HG03457 (cell line): ENCODE measurements around the gene DYDC1.
"Not testable (repeated sequence)": the region's sequence is repeated elsewhere in the genome, so short reads cannot be mapped to it uniquely, and the experiment has no call there.

Source experiments
- ATAC-seq: cut with Tn5 transposase; IDR thresholded peaks from one replicate; pipeline ENCODE4 v1.9.1; 2021; ENCODE audit warnings: moderate number of reproducible peaks; ENCODE audit not compliant: unreplicated experiment

DYDC1 gene

GRCh38 chr10:80356563-80356988, at the start of gene DYDC1, which contains the start of gene DYDC2:
TSS of gene DYDC1 (minus strand) at chr10:80356755. CDS start at chr10:80352601, 4,154 bp downstream.
TSS of gene DYDC2 (plus strand) at chr10:80356781. CDS start at chr10:80362444, 5,663 bp downstream.
- ATAC-seq: no peak

- no peak for ATAC-seq
Observed at GRCh38 chr10:80406204-80406603, 49.6 kb upstream of the DYDC1 start.

GRCh38 chr10:80405626-80406025, 49.1 kb upstream of the DYDC1 start:
- no peak for ATAC-seq

- ATAC-seq: no peak
Observed at GRCh38 chr10:80405035-80405434, 48.5 kb upstream of the DYDC1 start.

DNA sequence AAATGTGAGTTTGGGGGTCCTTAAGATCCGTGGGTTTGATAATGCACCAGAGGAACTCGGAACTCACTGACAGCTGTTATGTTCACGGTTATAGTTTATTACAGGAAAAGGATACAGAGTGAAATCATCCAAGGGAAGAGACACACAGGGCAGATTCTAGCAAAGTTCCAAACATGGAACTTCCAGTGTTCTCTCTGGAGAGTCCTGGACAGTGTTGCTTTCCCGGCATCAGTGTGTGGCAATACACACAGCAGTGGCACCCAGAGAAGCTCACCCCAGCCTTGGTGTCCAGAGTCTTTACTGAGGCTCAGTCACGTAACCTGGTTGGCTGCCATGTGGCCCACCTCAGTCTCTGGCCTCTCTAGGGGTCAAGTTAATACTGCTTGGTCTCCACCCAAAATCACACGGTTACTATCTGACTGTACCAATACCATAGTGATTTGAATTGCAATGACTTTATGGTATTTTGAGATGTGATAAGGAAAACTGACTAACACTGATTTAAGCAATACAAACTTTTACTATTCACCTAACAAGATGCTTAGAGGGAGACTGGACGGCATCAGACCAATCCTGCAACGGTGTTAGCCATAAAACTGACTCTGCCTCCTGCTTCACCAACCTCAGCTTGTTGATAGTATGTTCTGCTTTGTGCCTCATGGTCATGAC, 43.7 kb upstream of the DYDC1 start:
- ATAC-seq: no peak

DNA sequence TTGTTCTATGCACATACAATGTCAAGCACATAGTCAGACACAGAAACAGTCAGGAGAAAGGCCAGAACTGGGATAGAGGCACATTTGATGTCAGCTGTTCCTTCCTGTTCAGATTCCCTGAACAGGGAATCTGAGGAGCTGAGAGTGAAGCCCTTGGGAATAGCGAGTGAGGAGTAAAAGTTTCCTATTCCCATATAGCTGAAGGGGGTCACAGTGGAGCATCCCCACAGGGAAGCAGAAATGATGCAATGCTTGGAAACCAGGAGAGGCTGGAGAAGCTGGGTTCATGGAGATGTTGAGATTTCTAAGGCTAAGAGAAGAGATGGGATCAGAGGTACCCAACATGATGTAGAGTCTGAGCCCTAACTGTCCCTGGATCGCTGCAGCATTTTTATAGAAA, 40.5 kb upstream of the DYDC1 start:
- ATAC-seq: no peak

GRCh38 chr10:80394358-80394916, 37.9 kb upstream of the DYDC1 start:
- no peak for ATAC-seq

DNA sequence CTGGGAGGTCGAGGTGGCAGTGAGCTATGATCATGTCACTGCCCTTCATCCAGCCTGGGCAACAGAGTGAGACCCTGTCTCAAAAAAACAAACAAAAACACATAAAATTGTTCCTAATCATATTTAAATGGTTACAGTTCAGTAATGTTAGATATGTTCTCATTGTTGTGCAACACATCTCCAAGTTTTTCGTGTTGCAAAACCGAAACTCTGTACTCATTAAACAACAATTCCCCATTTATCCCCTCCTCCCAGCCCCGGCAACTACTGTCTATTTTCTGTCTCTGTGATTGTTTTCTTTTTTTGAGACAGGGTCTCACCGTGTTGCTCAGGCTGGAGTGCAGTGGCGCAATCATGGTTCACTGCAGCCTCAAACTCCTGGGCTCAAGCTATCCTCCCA, 35.7 kb upstream of the DYDC1 start:
- ATAC-seq: no peak

DNA sequence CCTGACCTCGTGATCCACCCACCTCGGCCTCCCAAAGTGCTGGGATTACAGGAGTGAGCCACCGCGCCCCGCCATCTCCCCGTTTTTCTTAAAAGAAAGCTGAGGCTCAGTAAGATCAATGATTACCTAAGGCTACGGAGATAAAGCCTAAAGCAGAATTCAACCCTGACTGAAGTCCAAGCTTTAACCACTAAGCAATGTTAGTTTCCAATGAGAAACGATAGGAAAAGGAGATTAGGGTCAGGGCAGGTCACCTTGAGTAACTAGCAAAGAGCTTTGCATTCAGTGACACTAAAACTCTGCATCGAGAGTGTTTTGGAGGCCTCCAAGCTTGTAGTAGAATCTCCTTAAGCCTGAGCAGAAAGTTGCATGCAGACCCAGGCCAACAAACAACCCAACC, 34.2 kb upstream of the DYDC1 start:
- no peak for ATAC-seq

DNA sequence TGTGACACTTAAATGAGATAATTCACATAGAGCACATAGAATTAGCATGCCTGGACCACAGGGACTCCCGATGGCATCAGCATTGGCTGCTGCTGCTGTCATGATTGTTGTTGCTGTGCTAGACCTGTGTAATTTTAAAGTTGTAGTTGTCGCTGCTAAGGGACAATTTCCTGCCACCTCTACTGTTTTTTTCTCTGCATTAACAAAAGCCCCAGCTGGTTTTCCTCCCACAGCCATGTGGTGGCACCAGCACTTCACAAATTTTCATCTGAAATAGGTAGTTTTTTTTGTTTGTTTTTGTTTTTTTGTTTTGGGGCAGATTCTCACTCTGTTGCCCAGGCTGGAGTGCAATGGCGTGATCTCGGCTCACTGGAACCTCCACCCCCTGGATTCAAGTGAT, 26.4 kb upstream of the DYDC1 start:
- no peak for ATAC-seq

DNA sequence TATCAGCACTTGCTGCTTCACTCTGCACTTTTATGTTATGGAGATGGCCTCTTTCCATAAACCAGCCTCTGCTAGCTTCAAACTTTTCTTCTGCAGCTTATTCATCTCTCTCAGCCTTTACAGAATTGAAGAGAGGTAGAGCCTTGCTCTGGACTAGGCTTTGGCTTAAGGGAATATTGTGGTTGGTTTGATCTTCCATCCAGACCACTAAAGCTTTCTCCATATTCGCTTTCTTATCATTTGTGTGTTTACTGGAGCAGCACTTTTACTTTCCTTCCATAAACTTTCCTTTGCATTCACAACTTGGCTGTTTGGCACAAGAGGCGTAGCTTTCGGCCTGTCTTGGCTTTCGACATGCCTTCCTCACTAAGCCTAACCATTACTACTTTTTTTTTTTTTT, 23.6 kb upstream of the DYDC1 start:
- no peak for ATAC-seq

DNA sequence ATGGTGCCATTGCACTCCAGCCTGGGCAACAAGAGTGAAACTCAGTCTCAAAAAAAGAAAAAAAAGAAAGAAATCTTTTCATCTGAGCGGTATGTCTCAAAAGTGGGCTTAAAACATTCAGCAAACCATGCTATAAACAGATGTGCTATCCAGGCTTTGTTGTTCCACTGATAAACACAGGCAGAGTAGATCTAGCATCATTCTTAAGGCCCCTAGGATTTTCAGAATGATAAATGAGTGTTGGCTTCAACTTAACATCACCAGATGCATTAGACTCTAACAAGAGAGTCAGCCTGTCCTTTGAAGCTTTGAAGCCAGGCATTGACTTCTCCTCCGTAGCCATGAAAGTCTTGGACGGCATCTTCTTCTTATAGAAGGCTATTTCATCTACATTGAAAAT, 23.1 kb upstream of the DYDC1 start:
- no peak for ATAC-seq

- no peak for ATAC-seq
Observed at GRCh38 chr10:80373502-80373901, 16.9 kb upstream of the DYDC1 start.

- ATAC-seq: no peak
Observed at GRCh38 chr10:80372675-80373074, 16.1 kb upstream of the DYDC1 start.

- ATAC-seq: no peak
Observed at GRCh38 chr10:80371467-80371866, 14.9 kb upstream of the DYDC1 start.

GRCh38 chr10:80365510-80365909, 9.0 kb upstream of the DYDC1 start:
- no peak for ATAC-seq

DNA sequence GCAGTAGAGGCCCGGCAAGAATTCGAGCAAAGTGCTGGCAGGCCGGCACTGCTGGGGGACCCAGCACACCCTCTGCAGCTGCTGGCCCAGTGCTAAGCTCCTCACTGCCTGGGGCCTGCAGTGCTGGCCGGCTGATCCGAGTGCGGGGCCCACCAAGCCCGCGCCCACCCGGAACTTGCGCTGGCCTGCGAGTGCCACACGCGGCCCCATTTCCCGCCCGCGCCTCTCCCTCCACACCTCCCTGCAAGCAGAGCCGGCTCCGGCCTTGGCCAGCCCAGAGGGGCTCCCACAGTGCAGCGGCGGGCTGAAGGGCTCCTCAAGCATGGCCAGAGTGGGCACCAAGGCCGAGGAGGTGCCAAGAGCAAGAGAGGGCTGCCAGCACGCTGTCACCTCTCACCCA, 3.1 kb upstream of the DYDC1 start:
- ATAC-seq: no peak

GRCh38 chr10:80358925-80359324, 2.4 kb upstream of the DYDC1 start:
- not testable (repeated sequence) for ATAC-seq

DNA sequence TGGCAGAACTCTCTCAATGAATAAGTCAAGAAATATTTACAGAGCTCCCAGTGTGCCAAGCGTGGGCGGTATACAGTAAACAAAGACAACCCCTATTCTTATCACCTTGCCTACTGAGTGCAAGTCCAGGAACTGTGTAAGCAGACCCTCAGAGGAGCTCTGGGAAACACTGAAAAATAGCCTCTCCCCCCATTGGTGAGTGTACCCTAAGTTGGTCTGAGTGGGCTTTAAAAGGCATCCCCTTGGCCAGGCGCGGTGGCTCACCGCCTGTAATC, 1.2 kb upstream of the DYDC1 start:
- no peak for ATAC-seq

- ATAC-seq: no peak
Observed at GRCh38 chr10:80356989-80357850, 665 bp upstream of the DYDC1 start.

- no peak for ATAC-seq
Observed at GRCh38 chr10:80351220-80351619, 5.3 kb downstream of the DYDC1 start.

GRCh38 chr10:80350251-80350650, 6.3 kb downstream of the DYDC1 start:
- no peak for ATAC-seq
